Left cardiac atrium (tissue), 4 donors: ENCODE data around the gene CD300LF. TPM values are rescaled to one million over a fixed set of nuclear protein-coding genes. Genes with fewer than 3 reads are reported as not detected.
A peak's percentile ranks its signal among the peaks of the same experiment; 100 is the strongest.

ENCODE experiments used
- ATAC-seq, 2 donors: fragments of 200-7000 bp; cut with Tn5 transposase; one replicate each; pipeline ENCODE4 v1.9.1; 2020; ENCODE audit warnings: mild to moderate bottlenecking in 2 of 2, moderate library complexity in 2 of 2
- DNase-seq: peaks from one replicate; pipeline ENCODE4 v3.0.0-alpha.2; 2020
- intact Hi-C, 2 donors: fragments of 100-400 bp; cut with DNase I; formaldehyde crosslinking; loops; one replicate each; pipeline versions ENCODE4 v1.14.1 to v1.15.1; 2022 to 2023
- total RNA-seq, 2 donors: library from RNA; stranded (reverse); fragmentation: NEBNext Ultra II Directional; extraction: Animal tissue kit (Norgen Biotek cat#: 25700); gene quantifications; one replicate each; pipeline ENCODE4 v1.2.1, GENCODE V29; 2021
- donor health status: DM: no; HTN: yes; CAD: no.
- donor health status: DM: no; HTN: yes; CAD: no; lungs with severe emphysema.
- donor health status: DM: yes; HTN: yes; CAD: no.
- donor health status: Dilated cardiomyopathy.

The CD300LF gene
- total RNA-seq, 2 donors from 2014 or later, result 0.41 to 0.44 TPM

GRCh38 chr17:74711058-74711824, 1.5 kb downstream of the CD300LF start:
- no peak for ATAC-seq
- intact Hi-C loops, result no loop called here

GRCh38 chr17:74704544-74704943, 8.2 kb downstream of the CD300LF start:
- intact Hi-C loops, result no loop called here
- ATAC-seq, result no peak

More at GRCh38 chr17:74711058-74711824, 1.5 kb downstream of the CD300LF start:
- DNase-seq, result no peak

GRCh38 chr17:74703311-74703710, 9.4 kb downstream of the CD300LF start:
- no peak for DNase-seq
- no peak for ATAC-seq
- intact Hi-C loops, result no loop called here

More at GRCh38 chr17:74704544-74704943, 8.2 kb downstream of the CD300LF start:
- no peak for DNase-seq

- intact Hi-C loops, result no loop called here
- ATAC-seq, result no peak
- DNase-seq, result no peak
Observed at GRCh38 chr17:74702116-74702871, 10.4 kb downstream of the CD300LF start.

GRCh38 chr17:74699236-74699635, 13.5 kb downstream of the CD300LF start:
- ATAC-seq (no peak), DNase-seq (no peak)
- intact Hi-C loops, result no loop called here

GRCh38 chr17:74698069-74698468, 14.7 kb downstream of the CD300LF start:
- ATAC-seq (no peak), DNase-seq (no peak)
- intact Hi-C loops, result no loop called here

- ATAC-seq (no peak), DNase-seq (no peak)
Observed at GRCh38 chr17:74697515-74697914, 15.2 kb downstream of the CD300LF start.

GRCh38 chr17:74695629-74696028, 17.1 kb downstream of the CD300LF start:
- DNase-seq, result no peak
- intact Hi-C loops, result no loop called here
- ATAC-seq, result no peak

More at GRCh38 chr17:74697515-74697914, 15.2 kb downstream of the CD300LF start:
- intact Hi-C loops, result no loop called here

GRCh38 chr17:74694081-74694480, 18.6 kb downstream of the CD300LF start:
- ATAC-seq, result no peak
- DNase-seq, result no peak
- intact Hi-C loops, result no loop called here

- intact Hi-C loops, result no loop called here
- DNase-seq (no peak), ATAC-seq (no peak)
Observed at GRCh38 chr17:74691151-74691550, 21.6 kb downstream of the CD300LF start.

GRCh38 chr17:74690409-74690825, 22.3 kb downstream of the CD300LF start:
- DNase-seq (peak; percentile 27), ATAC-seq (peak; percentile 47 to 77)
- intact Hi-C loops, result no loop called here

- intact Hi-C loops, result no loop called here
- no peak for DNase-seq
- ATAC-seq, result no peak
Observed at GRCh38 chr17:74687886-74688285, 24.8 kb downstream of the CD300LF start.

GRCh38 chr17:74686761-74687160, 26.0 kb downstream of the CD300LF start:
- DNase-seq (no peak), ATAC-seq (no peak)
- intact Hi-C loops, result no loop called here

GRCh38 chr17:74682471-74683190, 30.1 kb downstream of the CD300LF start:
- intact Hi-C loops, result no loop called here
- DNase-seq (no peak), ATAC-seq (no peak)

- DNase-seq (no peak), ATAC-seq (no peak)
- intact Hi-C loops, result no loop called here
Observed at GRCh38 chr17:74682028-74682427, 30.7 kb downstream of the CD300LF start.

- intact Hi-C loops, result no loop called here
Observed at GRCh38 chr17:74680941-74681340, 31.8 kb downstream of the CD300LF start.

GRCh38 chr17:74680213-74680612, 32.5 kb downstream of the CD300LF start:
- DNase-seq, result no peak
- intact Hi-C loops, result no loop called here
- ATAC-seq, result no peak

More at GRCh38 chr17:74680941-74681340, 31.8 kb downstream of the CD300LF start:
- ATAC-seq (no peak), DNase-seq (no peak)

GRCh38 chr17:74679374-74679773, 33.3 kb downstream of the CD300LF start:
- DNase-seq, result no peak
- intact Hi-C loops, result no loop called here
- no peak for ATAC-seq

GRCh38 chr17:74678541-74678940, 34.2 kb downstream of the CD300LF start:
- intact Hi-C loops, result no loop called here
- no peak for DNase-seq
- ATAC-seq, result no peak
